ENCODE results near the gene SH3PXD2A.
"Not testable (repeated sequence)": the region's sequence is repeated elsewhere in the genome, so short reads cannot be mapped to it uniquely, and the experiment has no call there.

The SH3PXD2A gene

DNA sequence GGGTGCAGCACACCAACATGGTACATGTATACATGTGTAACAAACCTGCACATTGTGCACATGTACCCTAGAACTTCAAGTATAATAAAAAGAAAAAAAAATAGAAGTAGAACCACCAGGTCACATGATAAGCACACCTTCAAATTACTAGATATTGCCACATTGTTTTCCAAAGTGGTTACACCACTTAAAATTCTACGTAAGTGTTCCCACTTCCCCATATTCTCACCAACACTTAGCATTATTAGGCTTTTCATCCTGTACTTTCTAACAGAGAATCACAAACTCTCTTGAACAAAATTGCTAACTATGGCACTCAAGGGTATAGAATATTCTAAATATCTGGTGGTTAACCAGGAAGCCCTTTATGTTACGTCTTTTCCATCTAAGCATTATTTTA lies 22.6 kb downstream of the SH3PXD2A start:
- no peak for ATAC-seq

DNA sequence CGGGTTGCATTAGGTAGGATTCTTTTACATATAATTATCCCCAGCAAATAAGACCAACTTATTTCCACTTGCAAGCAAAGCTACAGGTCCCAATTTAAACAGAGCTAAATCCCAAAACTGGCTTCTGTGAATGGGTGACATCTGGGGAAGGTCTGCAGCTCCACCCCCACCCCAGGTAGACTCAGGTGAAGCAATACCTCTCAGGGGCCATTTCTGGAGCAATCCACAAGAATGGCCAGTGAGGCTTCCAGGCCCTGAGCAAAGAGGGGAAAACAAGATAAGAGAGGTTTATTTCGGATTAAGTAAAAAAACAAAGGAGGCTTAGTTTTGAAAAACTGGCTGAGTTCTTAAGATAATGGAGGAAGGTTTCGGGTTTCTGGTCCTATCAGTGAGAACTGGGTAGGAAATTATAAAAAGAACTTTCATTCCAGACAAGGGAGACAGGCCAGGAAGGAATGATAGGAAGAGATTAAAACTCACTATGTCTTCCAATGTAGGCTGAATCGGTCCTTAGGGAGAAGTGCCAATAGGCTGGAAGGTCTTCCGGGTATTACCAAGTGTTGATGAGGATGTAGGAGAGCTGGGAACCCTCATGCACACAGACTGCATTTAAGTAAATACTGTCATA lies 25.4 kb downstream of the SH3PXD2A start:
- ATAC-seq = no peak

DNA sequence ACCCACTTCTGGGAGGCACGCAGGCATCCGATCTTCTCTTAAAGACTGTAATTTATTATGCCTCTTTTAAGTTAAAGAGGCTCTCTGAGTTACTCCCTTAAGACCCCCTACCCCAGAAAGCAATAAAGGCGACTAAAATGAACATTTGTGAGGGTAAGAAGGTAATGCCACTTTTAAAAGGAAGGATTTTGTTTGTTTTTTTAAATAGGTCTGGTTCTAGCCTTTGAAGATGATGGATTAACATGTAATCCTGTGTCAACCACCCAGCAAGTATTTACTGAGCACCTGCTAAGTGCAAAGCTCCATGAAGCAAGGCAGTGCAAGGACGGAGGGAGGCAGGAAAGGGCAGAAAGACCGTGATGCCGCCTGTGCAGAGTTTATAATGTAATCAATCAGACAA lies 26.1 kb downstream of the SH3PXD2A start:
- ATAC-seq = no peak

DNA sequence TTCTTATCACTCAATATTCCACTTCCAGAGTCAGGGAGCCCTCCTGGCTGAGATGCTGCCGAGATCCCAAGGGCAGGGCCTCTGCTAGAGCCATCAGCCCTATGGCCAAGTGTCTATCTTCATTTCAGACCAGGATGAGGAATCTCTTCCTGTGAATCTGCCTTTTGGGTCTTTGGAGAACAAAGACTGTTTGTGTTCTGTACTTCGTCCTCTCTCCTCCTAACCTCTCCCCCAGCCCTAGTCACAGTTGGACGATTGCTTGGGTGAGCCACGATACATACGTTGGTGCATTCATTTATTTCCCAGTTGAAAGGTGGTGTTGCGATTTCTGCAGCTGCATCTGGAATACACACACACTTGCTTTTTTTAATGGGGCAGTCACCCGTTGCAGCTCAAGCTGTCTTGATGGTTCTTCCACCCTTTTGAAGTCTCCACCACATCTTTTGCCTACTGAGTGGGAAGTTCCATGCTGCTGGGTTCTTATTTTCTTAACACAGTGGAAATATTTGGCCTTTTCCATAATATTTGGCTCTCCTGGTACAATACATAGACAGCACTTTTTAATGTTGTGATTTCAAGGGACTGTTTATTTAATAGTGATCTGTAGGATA lies 26.7 kb downstream of the SH3PXD2A start:
- ATAC-seq = no peak

DNA sequence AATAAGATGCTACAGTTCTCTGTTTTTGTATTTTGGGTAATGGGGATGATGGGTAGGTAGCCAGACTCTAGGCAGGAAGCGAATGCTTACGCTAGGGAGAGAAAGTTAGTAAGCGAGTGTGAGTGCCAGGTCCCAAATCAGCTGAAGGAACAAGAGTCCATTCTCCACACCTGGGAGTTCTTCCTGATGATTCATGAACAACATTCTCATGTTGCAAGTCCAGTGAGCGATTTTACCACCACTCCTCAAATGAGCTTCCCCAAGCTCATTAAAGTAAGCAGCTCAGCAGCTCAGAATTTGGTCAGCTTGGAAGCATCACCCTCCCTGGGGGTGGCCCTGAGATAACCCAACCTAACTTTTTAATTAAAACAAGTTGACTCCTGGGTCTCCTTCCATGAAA lies 27.3 kb downstream of the SH3PXD2A start:
- ATAC-seq = no peak

DNA sequence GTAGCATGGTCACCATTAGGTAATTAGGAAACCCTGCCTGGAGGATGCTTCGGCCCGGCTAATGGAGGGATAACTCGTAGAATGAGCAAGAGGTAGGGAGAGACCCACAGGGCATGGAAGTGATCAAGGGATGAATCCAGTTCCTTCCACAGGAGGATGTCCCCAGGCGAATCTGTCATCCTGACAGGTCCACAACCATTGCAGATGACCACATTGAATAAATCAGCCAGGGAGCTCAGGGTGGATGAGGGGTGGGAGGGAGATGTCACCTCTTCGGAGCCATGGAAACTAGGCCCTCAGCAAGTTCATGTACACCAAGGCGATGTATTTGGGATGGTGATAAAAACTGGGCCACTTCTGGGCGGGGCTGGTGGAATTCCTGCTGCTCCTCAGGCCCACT lies 28.5 kb downstream of the SH3PXD2A start:
- ATAC-seq = no peak

DNA sequence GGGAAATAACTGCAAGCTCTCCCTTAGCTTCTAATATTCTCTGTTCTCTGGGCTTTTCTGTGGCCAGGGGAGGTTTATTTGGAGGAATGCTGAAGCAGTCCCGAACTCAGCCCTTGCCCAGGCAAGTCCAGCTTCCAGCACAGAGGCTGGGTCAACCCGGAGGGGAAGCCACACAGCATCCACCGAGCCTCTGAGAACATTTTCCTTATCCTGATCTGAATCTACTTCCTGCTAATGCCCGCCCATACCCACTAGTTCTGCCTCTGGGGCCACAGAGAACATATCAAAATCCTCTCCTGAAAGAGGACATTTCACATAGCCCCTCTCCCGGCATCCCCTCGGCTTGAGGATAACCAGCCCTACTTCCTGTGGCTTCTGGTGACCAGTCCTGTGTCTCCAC lies 31.1 kb downstream of the SH3PXD2A start:
- no peak for ATAC-seq

DNA sequence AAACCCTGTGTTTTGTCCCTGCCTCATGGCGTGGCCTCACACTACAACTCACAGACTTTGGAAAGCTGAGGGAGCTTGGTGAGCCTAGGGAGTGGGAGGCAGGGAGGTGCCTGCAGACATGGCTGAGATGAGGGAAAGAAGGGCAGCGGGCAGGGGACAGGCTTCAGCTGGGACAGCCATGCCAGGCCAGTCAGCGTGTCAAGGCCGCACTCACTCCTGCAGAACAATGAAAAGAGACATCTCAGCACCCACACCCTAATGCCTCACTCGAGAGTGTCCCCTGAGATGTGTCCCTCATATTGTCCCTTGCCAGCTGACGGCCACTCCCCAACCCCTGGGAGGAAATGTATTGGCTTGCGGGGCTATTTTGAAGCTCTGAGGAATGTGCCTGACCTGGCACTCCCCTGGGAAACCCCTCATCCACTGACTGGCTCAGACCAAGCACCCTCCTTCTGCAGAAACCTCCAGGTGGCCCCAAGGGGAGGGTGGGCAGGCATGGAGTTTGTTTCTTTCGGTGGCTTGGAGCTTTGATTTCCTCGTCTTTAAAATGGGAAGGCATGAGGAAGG lies 31.6 kb downstream of the SH3PXD2A start:
- ATAC-seq = no peak

DNA sequence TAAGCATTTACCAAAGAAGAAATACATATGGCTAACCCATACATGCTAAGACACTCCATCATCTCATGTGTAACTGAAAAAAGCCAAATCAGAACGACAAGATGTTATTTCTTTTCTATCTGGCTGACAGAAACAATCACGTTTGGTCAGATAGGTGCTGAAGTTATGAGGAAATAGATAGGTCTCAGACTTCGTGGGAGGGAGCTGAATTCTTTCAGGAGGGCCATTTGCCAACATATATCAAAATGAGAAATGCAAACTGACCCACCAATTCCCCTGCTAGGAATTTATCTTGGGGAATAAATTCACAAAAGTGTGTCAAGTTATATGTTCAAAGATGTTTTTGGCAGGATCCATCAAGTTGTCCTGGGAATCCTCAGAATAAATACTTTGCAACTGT lies 32.6 kb downstream of the SH3PXD2A start:
- no peak for ATAC-seq

DNA sequence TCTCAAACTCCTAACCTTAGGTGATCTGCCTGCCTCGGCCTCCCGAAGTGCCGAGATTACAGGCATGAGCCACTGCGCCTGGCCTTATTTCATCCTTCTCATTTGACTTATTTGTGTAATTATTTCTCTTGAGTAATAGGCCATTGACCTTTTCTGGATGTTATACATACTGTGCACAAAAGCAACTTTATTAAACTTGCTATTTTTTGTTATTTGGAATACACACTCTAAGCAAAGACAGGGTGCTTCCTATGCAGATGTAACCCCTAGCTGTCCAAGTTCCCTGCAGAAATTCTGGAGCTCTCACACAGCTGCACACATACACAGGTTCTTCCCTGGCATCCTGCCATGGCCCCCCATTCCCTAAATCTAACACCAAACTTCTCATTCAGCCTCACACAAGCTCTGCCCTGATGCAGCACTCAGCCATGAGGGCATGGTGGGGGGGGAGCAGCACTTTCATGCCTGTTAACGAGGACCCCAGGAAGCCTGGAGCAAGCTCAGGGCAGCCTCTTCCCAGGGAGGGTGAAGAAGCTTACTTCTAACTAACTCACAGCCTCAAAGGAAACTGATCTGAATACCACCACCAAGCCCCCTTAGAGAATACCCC lies 33.2 kb downstream of the SH3PXD2A start:
- no peak for ATAC-seq

DNA sequence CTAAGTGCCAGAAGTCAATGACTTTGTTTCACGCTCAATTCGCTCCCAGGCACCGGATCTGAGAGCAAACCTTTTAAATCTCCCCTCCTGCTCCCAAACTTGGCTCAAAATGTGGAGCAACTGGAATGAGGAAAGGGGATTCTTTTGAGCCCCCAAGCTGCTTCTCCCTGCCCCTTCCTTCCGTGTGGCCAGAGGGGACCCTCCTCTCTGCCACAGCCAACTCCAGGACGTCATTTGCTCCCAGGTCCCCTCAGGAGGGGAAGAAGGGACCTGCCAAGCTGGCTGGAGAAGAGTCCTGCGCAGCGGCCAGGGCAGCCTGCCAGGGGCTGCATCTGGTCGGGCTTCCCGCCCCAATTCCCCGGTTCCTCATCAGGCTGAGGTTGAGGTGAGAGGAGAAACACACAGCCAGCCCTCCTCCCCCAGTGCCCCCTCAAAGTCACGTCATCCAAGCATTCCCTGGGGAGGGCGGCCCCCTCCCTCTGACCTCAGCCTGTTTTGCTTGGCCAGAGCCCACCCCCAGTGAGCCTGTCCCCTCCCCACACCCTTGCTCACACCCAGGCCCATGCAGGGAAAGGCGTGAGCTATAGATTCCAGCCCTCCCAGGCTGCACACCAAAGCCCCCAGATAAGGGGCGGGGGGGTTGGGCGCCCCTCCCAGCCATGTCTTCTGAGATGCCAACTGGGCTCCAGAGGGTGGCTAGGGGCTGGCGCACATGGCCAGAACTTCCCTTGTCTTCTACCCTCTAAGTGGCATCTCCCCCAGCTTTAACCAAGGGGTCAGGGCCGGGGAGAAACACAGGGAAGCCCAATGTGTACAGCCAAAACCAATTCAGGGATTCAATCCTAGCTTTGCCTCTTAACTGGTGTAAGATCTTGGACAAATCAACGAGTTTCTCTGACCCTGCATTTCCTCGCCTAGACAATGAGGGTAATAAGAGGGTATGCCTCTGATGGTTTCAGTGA lies 35.0 kb downstream of the SH3PXD2A start:
- no peak for ATAC-seq

DNA sequence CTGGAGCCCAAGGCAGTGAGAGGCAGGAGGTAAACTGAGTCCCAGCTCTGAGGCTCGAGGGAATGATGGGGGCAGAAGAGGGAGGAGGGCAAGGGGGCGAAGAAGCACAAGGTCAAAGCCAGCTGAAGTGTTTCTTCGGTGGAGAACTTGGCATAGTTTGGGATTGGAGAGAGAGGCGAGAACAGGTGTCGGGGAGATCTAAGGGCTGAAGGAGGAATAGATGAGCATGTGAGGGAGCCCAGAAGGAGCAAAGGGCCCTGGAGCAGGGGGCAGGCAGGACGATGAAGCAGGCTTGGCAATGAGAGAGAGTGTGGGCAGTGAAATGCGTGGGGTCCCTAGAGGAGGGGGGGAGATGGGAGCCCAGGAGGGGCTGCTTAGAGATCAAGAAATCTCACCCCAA lies 35.9 kb downstream of the SH3PXD2A start:
- ATAC-seq = no peak

DNA sequence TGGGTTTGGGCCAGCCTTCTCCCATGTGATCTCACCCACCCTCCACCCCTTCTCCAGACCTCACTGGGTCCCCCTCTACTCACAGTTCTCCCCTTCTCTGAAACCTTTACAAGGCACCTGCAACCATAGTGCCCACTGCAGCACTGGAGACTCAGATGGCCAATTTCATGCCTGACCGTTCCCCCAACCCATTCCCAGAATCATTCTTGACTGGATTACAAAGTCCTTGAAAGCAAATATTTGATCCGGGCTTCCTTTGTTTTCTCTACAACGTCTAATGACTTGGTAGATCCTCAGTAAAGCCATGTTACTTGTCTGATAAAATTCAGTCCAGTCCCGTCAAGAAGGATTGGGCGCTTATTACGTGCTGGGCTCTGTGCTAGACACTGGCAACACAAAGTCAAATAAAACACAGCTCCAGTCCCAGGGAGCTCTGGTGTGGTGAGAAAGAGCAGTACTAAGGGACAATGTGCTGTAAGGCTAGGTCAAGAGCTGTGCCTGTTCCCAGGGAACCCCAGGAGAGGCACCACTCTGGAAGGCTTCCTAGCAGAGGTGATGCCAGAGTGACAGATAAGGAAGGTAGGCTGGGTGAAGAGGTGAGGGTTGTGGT lies 36.5 kb downstream of the SH3PXD2A start:
- no peak for ATAC-seq

DNA sequence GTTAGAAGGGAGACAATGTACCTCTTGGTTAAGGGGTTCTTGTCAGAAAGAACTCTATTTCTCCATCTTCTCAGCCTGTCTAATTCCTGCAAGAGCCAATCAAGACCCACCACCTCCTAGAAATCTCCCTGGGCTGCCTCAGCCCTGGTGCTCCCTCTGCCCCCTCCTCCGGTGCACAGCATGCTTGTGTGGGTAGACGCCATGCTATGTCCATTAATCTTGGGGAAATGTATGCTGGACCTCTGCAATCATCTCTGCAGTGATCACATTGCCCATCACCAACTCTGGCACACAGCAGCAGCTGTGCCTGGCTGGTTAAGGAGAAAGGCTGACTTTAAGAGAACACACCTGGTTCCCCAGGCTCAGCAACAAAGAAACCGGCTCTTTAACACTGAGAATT lies 37.3 kb downstream of the SH3PXD2A start:
- no peak for ATAC-seq

DNA sequence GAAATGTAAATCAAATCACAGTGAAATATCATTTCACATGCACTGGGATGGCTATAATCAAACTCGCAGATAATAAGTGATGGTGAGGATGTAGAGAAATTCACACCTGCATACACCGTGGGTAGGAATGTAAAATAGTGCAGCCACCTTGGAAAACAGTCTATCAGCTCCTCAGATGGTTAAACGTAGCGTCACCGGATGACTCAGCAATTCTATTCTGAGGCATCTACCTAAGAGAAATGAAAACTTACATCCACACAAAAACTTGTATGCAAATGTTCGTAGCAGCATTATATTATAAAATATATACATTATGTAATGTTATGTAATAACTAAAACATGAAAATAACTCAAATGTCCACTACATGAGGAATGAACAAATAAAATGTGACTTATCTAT lies 38.9 kb downstream of the SH3PXD2A start:
- peak in 1 of 2 donors; percentile 56 for ATAC-seq

DNA sequence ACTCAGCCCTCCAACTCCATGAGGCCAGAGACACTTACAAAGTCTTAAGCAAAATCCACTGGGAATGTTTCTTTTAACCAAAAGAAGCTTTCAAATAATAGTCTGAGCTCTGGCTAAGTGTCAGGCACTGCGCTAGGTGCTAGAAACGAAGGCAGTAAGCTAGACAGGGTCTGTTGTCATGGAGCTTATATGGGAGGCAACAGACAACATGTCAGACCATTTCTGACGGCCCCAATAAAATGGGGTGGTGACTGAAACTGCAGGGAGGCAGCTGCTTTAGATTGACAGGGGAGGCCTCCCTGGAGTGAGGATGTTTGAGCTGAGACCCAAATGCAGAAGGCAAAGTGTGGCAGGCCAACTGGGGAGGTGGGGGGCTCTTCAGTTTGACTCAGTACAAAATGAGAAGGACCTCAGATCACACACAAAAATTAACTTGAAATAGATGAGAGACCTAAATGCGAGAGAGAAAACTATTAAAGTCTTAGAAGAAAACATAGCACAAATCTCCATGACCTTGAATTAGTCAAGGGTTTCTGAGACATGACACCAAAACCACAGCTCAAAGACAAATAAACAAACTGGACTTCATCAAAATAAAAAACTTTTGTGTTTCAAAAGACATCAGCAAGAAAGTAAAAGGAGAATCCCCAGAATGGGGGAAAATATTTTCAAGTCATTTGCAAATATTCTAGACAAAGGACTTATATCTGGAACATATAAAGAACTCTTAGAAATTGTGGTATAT lies 40.6 kb downstream of the SH3PXD2A start:
- ATAC-seq = no peak

DNA sequence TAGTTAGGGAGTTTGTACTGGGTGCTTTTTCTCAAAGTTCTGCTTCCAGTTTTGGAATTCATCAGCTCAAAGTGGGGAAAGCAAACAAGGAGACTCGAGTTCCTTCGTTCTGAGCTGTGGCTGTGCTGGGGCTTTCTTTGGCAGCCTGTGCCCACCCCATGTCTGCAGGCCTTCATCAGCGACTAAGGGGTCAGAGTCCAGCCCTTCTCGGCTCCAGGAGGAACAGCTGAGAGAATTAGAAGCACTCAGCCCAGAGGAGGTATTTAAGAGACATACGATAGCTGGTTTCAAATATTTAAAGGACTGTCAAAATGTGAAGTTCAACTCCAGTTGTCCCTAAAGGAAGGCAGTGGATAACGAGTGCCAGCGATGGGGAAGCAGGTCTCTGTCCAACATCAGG lies 41.3 kb downstream of the SH3PXD2A start:
- no peak for ATAC-seq

DNA sequence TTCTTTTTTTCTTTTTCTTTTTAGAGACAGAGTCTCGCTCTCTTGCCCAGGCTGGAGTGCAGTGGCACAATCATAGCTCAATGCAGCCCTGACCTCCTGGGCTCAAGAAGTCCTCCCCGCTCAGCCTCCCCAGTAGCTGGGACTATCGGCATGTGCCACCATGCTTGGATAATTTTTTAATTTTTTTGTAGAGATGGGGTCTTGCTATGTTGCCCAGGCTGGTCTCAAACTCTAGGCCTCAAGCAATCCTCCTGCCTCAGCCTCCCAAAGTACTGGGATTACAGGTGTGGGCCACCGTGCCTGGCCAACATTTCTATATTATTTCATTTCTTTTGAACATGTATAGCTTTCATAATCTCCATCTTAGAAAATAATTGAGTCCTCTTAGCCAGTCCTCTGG lies 42.1 kb downstream of the SH3PXD2A start:
- ATAC-seq = not testable (repeated sequence)

DNA sequence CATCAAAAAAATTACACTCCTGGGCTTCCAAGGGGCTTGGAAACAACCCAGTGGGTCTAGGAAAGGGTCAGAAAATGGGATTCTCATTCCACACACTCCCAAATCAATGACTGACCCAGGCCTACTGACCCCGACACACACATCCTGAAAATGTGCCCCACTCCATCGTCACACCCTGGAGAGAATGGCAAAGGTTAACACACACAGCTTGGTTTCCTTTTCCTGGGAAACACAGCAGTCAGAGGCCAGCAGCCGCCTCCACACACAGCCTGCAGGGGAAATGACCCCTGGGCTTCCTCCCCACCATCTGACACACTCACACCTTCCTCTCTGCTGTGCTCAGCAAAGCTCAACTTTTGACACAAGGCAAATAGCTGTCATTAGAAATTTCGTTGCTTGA lies 42.9 kb downstream of the SH3PXD2A start:
- no peak for ATAC-seq

DNA sequence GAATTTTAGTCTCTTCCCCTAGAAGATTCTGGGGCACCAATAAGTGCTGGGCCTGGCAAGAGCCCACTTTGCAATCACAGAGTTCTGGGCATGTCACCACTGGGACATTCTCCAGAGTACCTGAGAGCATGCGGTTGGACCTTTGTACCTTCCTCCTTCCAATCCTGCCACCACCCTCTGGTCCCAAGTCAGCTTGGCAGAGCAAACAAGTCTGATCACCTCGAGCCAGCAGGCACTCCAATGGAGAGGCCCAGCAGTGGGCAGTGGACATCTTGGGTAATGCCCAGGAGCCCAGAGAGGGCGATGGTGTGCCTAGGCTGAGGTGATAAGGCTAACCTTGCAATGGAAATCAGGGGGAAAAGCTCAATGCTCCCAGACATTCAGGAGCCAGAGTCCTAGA lies 43.4 kb downstream of the SH3PXD2A start:
- no peak for ATAC-seq

DNA sequence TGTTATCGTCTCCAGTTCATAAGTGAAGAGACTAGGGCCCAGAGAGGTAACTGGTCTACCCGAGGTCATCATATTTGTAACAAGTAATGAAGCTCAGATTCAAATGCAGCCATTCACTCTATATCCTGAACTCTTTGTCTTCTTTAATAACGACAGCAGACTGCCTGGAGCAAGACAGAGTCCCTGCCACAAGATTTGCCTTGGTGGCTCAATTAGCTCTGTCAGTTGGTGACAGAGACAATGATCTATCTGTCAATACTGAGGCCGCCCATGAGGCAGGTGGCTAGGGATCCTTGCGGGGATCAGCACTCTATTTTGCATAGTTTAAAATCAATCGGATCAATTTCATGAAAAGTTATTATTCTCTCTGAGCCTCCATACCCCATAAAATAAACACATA lies 43.9 kb downstream of the SH3PXD2A start:
- ATAC-seq = no peak

DNA sequence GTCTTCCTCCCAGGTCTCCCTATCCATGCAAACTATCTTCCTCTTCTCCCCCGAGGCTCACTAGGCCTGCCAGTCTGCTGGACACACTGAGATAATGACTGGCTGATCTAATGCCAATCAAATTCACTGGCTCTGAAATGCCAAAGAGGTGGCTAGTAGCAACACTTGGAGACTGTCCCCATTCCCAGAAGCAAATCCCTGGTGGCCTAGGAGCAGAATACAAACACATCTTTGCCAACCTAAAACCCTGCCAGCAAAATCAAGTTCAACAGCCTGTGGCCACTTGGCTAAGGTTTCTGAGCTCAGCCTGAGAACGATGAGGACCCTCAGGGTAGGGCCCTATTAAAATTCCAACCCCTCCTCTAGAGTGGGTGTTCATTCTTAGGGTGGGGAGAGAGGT lies 46.6 kb downstream of the SH3PXD2A start:
- no peak for ATAC-seq
